HG03354 (cell line): ENCODE data around the gene TGM3.

Experiments used
- ATAC-seq: cut with Tn5 transposase; IDR thresholded peaks from one replicate; pipeline ENCODE4 v1.9.1; 2021; ENCODE audit warnings: mild to moderate bottlenecking; ENCODE audit not compliant: unreplicated experiment, poor library complexity, severe bottlenecking

Gene TGM3

DNA sequence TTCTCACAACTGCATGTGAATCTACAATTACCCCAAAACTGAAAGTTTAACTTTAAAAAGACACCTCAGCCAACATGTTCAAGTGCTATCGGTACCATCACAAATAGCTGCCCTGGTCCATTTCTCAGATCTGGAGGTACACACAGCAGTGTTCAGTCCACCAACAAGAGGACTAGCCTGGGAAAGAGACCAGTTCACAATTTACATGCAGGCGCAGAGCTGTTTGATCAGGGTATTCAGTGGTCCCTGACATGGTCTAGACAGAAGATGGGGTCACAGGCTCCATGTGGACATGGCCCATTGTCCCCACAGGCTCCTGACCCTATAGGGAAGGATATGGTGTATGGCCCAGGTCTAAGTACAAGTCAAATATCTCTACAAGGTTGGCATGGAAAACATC is 69.3 kb downstream of the TGM3 start:
- ATAC-seq, result no peak

GRCh38 chr20:2365666-2366065 is 69.9 kb downstream of the TGM3 start:
- ATAC-seq, result no peak

- no peak for ATAC-seq
Observed at GRCh38 chr20:2368621-2369020, 72.8 kb downstream of the TGM3 start.

- no peak for ATAC-seq
Observed at GRCh38 chr20:2373098-2373497, 77.3 kb downstream of the TGM3 start.

- no peak for ATAC-seq
Observed at GRCh38 chr20:2374346-2375125, 78.7 kb downstream of the TGM3 start.

- no peak for ATAC-seq
Observed at GRCh38 chr20:2378893-2379292, 83.1 kb downstream of the TGM3 start.

DNA sequence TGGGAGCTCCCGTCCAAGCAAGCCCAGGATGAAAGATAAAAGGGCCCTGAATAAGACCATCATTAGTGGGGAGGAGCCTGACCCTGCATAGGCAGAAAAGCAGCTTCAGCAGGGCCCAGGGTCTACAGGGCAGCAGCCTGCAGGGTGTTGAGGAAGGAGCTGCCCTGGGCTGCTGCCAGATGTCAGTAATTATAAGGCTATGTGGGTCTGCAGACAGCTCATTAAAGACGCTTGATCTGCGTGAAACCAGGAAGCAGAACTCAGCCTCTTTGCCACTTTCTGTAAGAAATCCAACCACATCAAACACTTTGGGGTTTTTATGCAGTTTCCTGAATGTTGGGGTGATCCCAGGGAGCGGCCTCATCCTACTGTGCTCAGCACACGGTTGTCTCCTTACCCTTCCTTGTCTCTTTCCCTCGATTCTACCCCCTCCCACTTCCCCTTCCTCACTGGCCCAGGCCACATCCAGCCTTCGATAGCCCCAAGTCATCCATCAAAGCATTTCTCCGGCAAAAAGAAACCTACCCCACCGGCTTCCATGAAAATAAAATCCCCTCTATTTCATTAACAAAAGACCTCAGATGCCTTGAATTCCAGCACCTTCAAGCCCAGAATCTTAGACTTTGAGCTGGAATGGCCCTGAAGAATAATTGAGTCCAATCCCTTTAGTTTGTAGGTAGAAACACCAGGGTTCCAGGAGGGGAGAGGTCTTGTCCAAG is 83.9 kb downstream of the TGM3 start:
- ATAC-seq, result no peak

DNA sequence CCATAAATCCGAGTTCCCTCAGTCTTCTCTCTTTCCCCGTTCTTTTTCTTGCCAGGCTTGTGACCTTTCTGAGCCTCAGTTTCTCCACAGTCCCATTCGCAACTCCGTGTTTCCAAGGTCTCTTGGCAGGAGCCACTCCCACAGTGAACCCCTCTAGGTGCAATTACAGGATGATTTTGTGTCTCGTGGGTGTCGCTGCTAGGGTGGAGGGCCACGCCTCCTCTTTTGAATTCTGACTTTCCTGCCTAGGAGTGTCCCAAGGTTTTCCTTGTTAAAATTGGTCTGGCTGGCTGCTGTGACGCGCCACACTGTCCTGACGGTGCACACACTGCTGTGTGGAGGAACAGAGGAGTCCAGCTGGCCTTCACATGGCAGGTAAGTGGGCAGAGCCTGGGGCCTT is 84.8 kb downstream of the TGM3 start, which contains the start of gene TGM6:
Gene TGM6 (plus strand): TSS at position 301 of the 400 bp plus-strand sequence. CDS start 68 bp downstream, at position 369.
- ATAC-seq, result no peak

- ATAC-seq, result no peak
Observed at GRCh38 chr20:2381303-2381702, 85.5 kb downstream of the TGM3 start.

- ATAC-seq, result no peak
Observed at GRCh38 chr20:2382833-2383232, 87.0 kb downstream of the TGM3 start.

GRCh38 chr20:2385026-2385425 is 89.2 kb downstream of the TGM3 start:
- ATAC-seq, result no peak

DNA sequence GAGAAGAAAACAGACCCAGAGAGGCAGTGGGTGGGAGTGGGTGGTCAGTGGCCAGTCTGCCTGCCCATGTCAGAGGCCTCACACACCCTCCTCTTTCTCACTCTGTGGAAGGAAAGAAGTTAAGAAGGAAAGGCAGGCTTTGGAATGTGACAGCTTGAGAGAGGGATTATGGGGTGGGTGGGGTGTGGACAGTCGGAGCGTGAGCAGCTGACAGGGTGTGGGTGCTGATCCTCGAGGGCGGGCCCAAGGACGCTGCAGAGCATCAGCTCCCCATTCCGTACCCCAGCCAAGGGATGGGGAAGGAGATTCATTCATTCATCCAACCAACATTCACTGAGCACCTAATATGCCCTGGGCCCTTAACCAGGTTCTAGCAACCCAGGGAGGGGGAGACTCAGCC is 89.7 kb downstream of the TGM3 start:
- no peak for ATAC-seq

DNA sequence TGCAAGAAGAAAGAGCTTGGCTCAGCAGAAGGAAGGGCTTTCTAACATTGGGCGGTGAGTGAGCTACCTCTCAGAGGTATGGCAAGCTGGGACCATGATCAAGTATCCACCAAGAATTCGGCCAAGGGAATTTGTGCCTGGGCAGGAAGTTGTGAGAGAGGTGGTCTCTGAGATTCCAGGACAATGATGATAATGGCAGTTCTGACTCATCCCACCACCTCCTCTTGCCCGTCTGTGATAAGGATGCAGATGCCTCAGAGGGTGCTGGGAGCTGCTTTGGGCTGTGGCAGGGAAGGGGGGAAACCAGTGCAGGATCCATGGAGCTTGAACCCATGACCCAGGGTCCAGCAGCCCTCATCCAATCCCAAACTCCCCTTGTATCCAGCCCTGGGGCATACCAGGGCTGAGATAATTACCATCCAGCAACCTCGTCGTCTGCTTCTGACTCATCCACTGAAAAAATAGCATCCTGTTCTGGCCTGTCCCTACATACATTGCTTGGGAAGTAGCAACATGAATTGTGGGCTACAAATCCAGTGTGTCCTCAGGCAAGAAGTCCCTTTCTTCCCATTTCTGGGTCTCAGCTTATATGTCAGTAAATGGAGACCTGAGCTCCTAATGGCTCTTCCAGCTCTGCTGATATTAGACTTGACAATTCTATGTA is 90.8 kb downstream of the TGM3 start:
- ATAC-seq, result no peak

- ATAC-seq, result peak; percentile 51
Observed at GRCh38 chr20:2387180-2387577, 91.4 kb downstream of the TGM3 start.

DNA sequence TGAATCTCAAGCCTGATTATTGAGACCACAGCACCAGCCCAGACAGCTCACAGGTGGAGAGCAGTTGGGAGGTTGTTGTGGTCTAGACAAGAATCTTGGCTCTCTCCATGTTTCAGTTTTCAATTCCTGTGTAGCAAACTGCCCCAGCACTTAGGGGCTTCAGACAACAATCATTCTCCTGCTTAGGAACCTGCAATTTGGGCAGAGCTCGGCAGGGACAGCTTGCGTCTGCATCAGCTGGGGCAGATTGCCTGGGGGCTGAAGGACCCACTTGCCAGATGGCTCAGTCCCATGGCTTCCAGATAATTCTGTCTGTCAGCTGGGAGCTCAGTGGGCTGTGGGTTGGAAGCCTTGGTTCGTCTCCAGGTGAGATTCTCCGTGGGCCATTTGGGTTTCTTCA is 91.8 kb downstream of the TGM3 start:
- ATAC-seq, result no peak
